NT2/D1 (cell line): Measurements from ENCODE around the gene STXBP3.

Experiments
- SUZ12 ChIP-seq: IDR thresholded peaks from 2 replicates; pipeline ENCODE4 v1.6.1; 2011; ENCODE audit not compliant: insufficient read length, insufficient read depth; ENCODE audit errors: extremely low read depth
- YY1 ChIP-seq: IDR thresholded peaks from 2 replicates; pipeline ENCODE4 v1.6.1; 2011; ENCODE audit not compliant: insufficient read length, insufficient read depth
- ZNF274 ChIP-seq: IDR thresholded peaks from 2 replicates; pipeline ENCODE4 v1.6.1; 2011; ENCODE audit warnings: mild to moderate bottlenecking, low read depth, low read length

DNA sequence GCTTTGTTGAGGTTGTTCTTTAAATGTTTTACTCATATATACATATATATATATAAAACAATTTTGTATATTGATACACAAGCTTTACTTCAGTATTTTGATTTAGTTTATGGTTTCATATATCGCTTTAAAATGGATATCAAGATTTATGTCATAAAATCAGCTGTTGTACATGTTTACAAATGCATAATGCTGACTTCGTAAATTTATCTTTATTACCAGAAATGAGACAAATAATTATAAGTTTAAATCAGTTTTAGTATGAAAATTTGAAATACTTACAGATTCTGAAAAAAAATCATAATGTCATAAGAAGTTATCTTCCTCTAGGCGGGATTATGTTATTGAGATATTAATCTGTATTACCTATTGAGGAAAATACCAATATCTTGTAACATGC is 6.9 kb downstream of the STXBP3 start:
- no peak for TF ChIP-seq SUZ12
- no peak for TF ChIP-seq ZNF274
- no peak for TF ChIP-seq YY1
